Measurements from ENCODE around the gene PRR23B.

Gene PRR23B

DNA sequence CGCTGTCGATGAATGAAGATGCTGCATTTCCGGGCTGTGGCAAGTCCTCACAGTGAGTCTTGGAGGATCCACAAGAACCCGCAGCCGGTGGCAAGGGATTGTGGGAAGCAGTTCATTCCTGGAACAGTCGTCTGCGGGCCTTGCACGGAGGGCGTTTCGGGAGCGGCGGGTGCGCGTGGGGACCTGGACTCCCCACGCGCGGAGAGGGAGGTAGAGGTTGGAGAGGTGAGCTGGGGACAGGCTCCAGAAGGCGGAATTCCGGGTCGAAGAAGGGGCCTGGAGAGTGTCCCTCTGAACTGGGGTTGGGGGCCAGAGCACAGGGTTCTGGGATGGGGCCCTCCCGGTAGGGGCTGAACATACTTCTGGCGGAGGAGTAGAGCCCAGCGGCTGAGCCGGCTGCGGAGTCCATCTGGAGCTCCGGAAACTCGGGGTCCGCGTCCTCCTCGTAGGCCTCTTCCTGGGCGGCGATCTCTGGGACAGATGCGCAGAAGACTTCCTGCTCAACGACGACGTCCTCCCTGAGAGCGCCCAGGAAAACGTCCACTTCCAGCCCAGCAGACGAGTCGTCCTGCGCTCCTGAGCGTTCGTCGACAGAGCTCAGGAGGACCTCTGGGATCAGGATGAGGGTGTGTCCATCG, 15.3 kb downstream of the PRR23B start:
- Mint-ChIP-seq H3K9me3 (peaks cover 21% of the 10 kb centered on the region), H3K4me3 (no peak overlapping the region), H3K27ac (no peak overlapping the region), H3K4me1 (ENCODE audit: low read depth) (no peaks in the 10 kb centered on the region), H3K27me3 (peaks cover 11% of the 10 kb centered on the region), H3K36me3 (ENCODE audit: low read depth) (no peaks in the 10 kb centered on the region)
- no peak for DNase-seq

DNA sequence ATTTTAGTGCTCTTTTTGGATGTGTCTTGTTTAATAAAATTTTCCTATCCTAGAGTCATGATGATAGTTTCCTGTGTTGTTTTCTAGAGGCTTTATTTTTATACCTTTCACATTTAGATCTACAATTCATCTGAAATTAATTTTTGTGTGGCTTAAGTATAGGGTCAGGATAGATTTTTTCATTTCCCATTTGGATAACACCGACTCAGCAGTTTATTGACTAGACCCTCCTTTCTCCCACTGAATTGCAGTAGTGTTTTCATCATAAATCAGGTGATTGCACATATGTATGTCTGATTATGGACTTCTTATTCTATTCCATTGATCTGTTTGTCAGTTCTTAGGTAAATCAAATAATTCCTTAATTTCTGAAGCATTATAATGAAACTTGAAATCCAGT, 25.0 kb downstream of the PRR23B start:
- no peaks in the 10 kb centered on the region for H3K36me3 Mint-ChIP-seq (ENCODE audit: low read depth)
- DNase-seq = no peak
- H3K27ac Mint-ChIP-seq = no peak overlapping the region
- peaks cover 23% of the 10 kb centered on the region for H3K27me3 Mint-ChIP-seq
- H3K4me3 Mint-ChIP-seq = no peak overlapping the region
- H3K4me1 Mint-ChIP-seq (ENCODE audit: low read depth) = no peaks in the 10 kb centered on the region
- H3K9me3 Mint-ChIP-seq = no peaks in the 10 kb centered on the region

DNA sequence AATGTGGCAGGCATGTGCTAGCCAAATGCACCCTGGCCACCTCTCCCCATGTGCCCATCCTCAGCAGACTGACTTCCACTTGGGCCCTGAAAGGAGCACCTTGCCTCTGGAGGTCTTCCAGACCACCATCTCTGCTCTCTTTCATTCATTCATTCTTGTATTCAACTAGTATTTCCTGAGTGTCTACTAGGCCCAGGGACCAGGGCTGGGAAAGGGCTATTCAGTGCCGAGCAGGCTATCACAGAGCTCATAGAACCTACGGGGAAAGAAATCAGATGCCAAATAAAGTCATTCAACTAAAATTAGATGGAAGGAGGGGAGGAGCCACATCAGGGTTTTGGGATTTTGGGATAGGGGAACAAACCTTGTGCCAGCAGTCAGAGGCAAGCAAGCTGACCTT, 33.5 kb downstream of the PRR23B start:
- peaks cover 3% of the 10 kb centered on the region for H3K27me3 Mint-ChIP-seq
- no peak overlapping the region for H3K27ac Mint-ChIP-seq
- no peak for DNase-seq
- no peaks in the 10 kb centered on the region for H3K9me3 Mint-ChIP-seq
- no peaks in the 10 kb centered on the region for H3K4me1 Mint-ChIP-seq (ENCODE audit: low read depth)
- H3K36me3 Mint-ChIP-seq (ENCODE audit: low read depth) = no peaks in the 10 kb centered on the region
- H3K4me3 Mint-ChIP-seq = no peak overlapping the region

DNA sequence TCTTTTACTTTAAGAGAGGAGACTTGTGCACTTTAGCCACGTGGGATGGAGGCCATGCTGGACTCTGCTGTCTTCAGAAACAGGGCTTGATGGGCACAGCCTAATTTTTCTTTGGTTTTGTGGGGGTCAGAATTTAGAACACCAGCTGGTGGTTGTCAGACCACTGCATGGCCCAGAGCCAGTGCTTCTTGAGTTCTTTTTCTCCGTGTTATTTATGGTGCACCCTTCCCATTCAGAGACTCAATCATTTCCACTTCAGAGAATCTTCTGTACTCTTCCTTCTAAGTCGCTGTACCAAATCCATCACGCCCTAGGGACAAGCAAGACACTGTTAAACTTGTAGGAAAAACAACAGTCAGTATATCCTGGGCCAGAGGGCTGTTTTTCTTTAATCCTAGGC, 34.8 kb downstream of the PRR23B start:
- Mint-ChIP-seq H3K27ac (no peak overlapping the region), H3K36me3 (ENCODE audit: low read depth) (no peaks in the 10 kb centered on the region), H3K4me3 (no peak overlapping the region), H3K4me1 (ENCODE audit: low read depth) (no peaks in the 10 kb centered on the region), H3K27me3 (peaks cover 8% of the 10 kb centered on the region), H3K9me3 (no peaks in the 10 kb centered on the region)
- no peak for DNase-seq

DNA sequence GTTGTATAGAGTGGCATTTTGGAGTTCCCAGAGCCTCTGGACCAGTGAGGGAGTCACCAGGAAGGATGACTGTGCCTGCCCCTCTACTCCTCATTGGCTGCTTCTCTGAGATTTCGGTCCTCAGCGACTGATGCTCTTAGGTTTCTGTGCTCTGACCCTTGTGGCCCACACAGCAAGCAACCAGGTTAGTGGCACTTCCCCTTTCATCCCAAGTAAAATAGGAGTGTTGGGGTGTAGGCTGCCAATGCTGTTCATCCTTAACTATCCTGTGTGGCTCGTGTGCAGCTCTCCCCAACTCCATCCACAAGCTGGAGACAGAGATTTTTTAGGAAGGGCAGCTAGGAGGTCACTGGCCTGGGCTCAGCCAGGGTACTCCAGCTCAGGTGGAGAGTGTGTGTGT, 35.9 kb downstream of the PRR23B start:
- H3K27ac Mint-ChIP-seq = no peak overlapping the region
- no peak overlapping the region for H3K4me3 Mint-ChIP-seq
- H3K27me3 Mint-ChIP-seq = peaks cover 13% of the 10 kb centered on the region
- H3K36me3 Mint-ChIP-seq (ENCODE audit: low read depth) = no peaks in the 10 kb centered on the region
- DNase-seq = no peak
- no peaks in the 10 kb centered on the region for H3K9me3 Mint-ChIP-seq
- H3K4me1 Mint-ChIP-seq (ENCODE audit: low read depth) = no peaks in the 10 kb centered on the region

DNA sequence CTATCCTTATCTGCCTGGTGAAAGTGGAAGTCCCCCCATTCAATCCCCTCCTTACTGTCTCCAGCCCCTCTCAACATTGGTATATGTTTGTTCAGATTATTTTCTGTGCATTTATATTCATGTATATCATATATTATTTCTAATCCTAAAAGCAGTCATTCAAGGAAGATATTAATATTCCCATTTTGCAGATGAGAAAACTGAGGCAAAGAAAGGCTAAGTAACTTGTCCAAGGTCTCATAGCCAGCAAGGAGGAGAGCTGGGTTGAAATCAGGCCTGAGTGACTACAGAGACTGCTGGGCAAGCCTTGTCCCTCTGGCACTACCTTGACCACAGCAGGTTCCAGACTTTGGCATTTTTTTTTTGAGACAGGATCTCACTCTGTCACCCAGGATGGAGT, 44.7 kb downstream of the PRR23B start:
- Mint-ChIP-seq H3K4me1 (ENCODE audit: low read depth) (no peaks in the 10 kb centered on the region), H3K9me3 (no peaks in the 10 kb centered on the region), H3K27ac (no peak overlapping the region), H3K36me3 (ENCODE audit: low read depth) (no peaks in the 10 kb centered on the region), H3K27me3 (peaks cover 24% of the 10 kb centered on the region), H3K4me3 (no peak overlapping the region)
- DNase-seq = no peak

DNA sequence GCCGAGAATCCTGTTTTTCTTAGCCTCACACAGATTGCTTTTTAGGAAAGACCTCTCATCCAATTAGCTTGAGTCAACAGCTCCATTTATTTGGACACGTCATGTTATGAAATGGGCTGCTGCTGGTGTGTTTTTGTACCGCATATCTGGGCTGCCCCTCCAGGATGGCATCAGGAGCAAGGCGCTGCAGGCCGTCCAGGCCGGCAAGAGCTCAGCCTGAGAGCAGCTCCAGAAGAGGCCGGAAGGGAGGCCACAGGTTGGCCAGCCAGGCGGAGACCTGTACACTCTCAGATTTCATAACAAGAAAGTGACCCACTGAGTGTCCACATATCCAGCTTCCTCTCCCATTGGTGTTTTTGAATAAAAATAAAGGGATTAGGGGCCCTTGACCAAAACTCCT, 45.4 kb downstream of the PRR23B start:
- DNase-seq = no peak
- Mint-ChIP-seq H3K4me1 (ENCODE audit: low read depth) (no peaks in the 10 kb centered on the region), H3K36me3 (ENCODE audit: low read depth) (no peaks in the 10 kb centered on the region), H3K9me3 (no peaks in the 10 kb centered on the region), H3K27ac (no peak overlapping the region), H3K27me3 (peaks cover 28% of the 10 kb centered on the region), H3K4me3 (no peak overlapping the region)

DNA sequence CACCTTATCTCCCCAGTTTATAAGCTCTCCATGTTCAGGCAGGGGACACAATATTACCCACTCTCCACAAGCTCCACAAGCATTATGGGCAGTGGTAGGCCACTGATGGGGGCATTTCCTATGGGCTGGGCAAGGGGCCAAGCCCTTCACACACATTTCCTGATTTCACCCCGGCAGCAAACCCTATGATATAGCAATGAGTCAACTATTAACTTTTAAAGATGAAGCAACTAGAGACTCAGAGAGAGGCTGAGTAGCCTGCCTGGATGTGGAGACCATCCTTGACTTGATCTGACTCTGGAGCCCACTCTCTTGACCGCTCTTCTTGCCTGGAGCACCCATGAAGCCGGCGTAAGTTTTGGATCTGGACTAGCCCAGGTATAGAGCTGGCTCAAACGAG, 46.3 kb downstream of the PRR23B start:
- H3K27me3 Mint-ChIP-seq = peaks cover 32% of the 10 kb centered on the region
- H3K36me3 Mint-ChIP-seq (ENCODE audit: low read depth) = no peaks in the 10 kb centered on the region
- H3K9me3 Mint-ChIP-seq = no peaks in the 10 kb centered on the region
- DNase-seq = no peak
- H3K4me3 Mint-ChIP-seq = no peak overlapping the region
- H3K27ac Mint-ChIP-seq = no peak overlapping the region
- no peaks in the 10 kb centered on the region for H3K4me1 Mint-ChIP-seq (ENCODE audit: low read depth)

DNA sequence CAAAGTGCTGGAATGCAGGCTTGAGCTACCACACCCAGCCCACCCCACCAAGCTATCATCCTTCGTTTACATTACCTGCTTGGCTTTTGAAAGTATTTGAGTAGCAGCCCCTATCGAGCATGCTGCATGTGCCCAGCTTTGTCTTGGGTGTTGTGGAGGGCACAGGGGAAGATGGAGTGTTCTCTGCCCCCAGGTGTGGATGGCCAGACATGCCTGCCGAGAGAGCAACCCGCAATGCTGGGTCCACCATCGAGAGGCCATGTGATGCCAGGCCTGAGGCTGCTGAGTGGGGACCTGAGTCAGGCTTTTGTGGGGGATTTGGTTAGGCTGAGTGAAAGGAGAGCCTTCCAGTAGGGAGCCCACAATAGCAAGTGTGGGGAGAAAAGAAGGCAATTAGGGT, 47.8 kb downstream of the PRR23B start:
- peaks cover 30% of the 10 kb centered on the region for H3K27me3 Mint-ChIP-seq
- H3K9me3 Mint-ChIP-seq = no peaks in the 10 kb centered on the region
- H3K4me1 Mint-ChIP-seq (ENCODE audit: low read depth) = no peaks in the 10 kb centered on the region
- DNase-seq = no peak
- no peak overlapping the region for H3K4me3 Mint-ChIP-seq
- H3K36me3 Mint-ChIP-seq (ENCODE audit: low read depth) = no peaks in the 10 kb centered on the region
- no peak overlapping the region for H3K27ac Mint-ChIP-seq

DNA sequence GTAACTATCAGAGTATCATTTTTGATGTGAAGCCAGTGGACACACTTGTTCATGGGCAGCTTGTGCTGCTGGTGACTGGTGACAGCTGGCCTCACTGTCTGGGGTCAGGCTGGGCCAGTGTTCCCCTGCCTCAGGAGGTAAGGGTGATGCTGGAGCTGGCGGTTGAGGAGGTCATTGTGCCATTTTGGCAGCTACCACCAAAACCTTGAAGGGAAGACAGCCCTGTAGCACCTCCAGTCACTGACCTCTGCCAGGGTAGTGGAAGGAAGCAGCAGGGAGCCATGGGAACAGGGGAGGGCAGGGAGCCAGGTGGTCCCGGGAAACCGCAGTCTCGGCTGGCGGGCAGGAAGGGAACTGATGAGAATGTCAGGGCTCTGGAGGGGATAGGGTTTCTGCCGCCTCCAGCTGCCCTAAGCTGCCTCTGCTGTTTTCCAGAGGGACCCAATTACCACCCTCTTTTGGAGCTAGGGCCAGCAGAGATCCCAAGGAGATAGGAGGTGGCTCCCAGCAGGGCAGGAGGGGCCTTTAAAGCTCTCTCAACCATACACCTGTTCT, 48.9 kb downstream of the PRR23B start:
- Mint-ChIP-seq H3K27me3 (peaks cover 36% of the 10 kb centered on the region), H3K4me3 (no peak overlapping the region), H3K9me3 (no peaks in the 10 kb centered on the region), H3K27ac (no peak overlapping the region), H3K36me3 (ENCODE audit: low read depth) (no peaks in the 10 kb centered on the region), H3K4me1 (ENCODE audit: low read depth) (no peaks in the 10 kb centered on the region)
- no peak for DNase-seq
